ENCODE measurements around the gene CTNND2.
"Not testable (repeated sequence)": the region's sequence is repeated elsewhere in the genome, so short reads cannot be mapped to it uniquely, and the experiment has no call there.

The CTNND2 gene

DNA sequence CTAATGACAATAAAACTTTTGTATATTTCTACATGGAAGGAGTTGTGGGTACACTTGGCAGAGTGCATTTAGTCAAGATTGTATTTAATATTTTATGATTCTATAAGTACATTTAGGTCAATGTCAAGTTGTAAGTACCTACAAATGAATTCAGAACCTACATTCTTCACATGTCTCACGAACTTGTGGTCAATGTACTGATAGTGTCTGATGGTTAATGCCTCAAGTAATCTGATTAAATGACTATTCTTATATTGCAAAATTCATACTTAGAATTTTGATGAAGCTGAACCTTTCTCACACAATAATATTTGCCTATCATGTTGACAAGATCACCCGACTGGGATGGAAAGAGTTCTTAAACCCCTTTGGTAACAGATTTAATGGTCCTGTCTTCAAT, 444.5 kb downstream of the CTNND2 start:
- DNase-seq (ENCODE audit: low spot score), result no peak

DNA sequence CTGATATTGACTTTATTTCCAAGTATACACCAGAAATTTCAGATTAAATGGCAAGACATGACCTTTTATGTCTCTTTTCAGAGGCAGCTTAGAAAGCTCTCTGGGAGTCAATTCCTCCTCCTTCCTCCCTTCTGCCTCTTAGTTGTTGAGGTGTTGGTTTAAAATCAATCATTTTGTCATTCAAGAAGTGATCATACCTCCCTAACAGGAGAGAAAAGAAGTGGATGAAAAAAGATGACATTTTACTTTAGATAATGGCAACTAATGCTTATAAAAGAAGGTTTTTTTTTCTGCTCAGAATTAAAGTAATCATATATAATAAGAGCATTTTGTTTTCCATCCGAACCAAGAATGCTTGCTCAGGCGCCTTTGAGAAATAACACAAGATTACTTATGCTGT, 448.7 kb downstream of the CTNND2 start:
- DNase-seq (ENCODE audit: low spot score), result no peak

- no peak for DNase-seq (ENCODE audit: low spot score)
These were observed 451.4 kb downstream of the CTNND2 start for GRCh38 chr5:11452852-11453251.

DNA sequence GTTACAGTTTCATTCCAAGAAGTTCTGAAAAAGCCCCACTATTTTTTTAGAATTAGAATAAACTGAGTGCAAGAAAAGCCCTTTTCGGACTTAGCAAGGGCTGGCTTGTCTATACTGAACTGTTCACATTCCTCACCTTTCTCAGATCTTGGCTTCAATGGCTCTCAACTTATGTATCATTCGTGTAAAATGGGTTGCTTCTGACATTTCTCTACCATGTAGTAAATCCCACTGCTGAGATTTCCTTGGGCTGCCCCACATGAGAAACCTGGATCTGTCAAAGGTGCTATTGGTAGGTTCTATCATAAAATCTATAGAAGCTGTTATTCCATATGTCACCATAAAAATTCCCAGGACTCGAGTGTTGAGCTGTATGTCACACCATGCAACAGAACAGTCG, 454.3 kb downstream of the CTNND2 start:
- no peak for DNase-seq (ENCODE audit: low spot score)

GRCh38 chr5:11449217-11449616, 455.0 kb downstream of the CTNND2 start:
- no peak for DNase-seq (ENCODE audit: low spot score)

GRCh38 chr5:11443831-11444230, 460.4 kb downstream of the CTNND2 start:
- DNase-seq (ENCODE audit: low spot score), result no peak

- DNase-seq (ENCODE audit: low spot score), result no peak
These were observed 472.1 kb downstream of the CTNND2 start for GRCh38 chr5:11432116-11432515.

- no peak for DNase-seq (ENCODE audit: low spot score)
These were observed 475.0 kb downstream of the CTNND2 start for GRCh38 chr5:11429254-11429653.

- no peak for DNase-seq (ENCODE audit: low spot score)
These were observed 476.7 kb downstream of the CTNND2 start for GRCh38 chr5:11427569-11427968.

DNA sequence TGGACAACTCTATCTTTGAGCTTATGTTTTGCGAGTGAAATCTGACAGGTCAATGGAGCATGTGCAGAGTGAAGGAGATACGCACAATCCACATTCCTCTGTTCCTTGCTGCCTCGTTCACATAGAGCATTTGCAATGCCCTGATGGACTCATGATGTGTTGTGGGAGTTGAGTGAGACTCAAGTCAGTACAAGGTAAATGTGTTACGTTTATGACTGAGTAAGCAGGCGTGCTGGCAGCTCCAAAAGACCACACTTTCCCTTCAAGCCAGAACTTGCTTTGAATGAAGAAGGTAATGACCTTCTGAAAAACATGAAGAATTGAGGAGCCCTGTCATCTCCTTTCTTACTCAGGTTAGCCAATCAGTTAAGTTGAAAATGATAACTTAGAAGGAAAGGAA, 477.8 kb downstream of the CTNND2 start:
- DNase-seq (ENCODE audit: low spot score), result no peak

- no peak for DNase-seq (ENCODE audit: low spot score)
These were observed 481.9 kb downstream of the CTNND2 start for GRCh38 chr5:11422342-11422741.

GRCh38 chr5:11420969-11421368, 483.3 kb downstream of the CTNND2 start:
- no peak for DNase-seq (ENCODE audit: low spot score)

- DNase-seq (ENCODE audit: low spot score), result no peak
These were observed 488.5 kb downstream of the CTNND2 start for GRCh38 chr5:11415751-11416150.

- not testable (repeated sequence) for DNase-seq (ENCODE audit: low spot score)
These were observed 489.5 kb downstream of the CTNND2 start for GRCh38 chr5:11414732-11415131.

- no peak for DNase-seq (ENCODE audit: low spot score)
These were observed 492.6 kb downstream of the CTNND2 start for GRCh38 chr5:11411621-11412020.

DNA sequence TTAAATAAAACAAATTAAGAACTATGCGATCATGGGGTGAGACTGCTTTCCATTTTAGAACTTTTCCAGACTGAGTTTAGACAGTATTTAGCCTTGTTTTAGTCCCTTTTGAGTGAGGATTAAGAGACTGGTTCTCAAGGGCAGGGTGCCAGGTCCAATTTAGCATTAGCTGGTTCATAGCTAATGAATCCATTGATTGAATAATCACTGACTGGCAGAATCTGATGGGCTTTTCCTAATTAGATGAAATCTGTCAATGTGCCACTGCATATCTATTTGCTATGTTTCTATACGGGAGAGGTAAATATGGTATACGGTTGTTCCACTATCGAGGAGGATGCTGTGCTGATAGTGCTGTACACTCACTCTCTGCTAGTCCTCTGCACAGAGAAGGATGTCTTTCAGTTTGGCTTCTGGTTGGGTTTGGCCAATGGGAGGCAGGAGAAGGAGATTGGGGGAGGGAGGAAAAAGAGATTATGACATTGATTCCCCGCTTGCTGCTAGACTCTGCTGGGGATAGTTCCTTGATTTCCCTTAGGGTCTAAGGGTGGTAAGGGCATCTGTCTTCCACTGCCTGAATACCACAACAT, 496.6 kb downstream of the CTNND2 start:
- no peak for DNase-seq (ENCODE audit: low spot score)

DNA sequence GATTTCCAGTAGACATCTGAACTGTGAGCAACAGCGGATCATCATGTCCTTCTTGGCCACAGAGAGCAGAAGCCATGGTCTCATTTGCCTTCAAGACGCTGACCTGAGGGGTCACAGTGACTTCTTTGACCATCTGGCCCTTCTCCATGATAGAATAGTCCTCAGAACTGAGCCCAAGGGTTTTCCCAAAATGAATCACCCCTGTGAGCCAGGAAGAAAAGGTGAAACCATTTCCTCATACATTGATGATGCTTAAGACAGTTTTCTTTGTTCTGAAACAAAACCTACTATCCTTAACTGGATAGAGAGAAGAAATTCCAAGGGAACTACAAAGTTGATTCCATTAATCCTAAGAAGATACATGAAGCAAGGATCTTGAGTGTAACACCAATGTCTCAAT, 503.9 kb downstream of the CTNND2 start:
- DNase-seq (ENCODE audit: low spot score), result no peak

- no peak for DNase-seq (ENCODE audit: low spot score)
These were observed 505.5 kb downstream of the CTNND2 start for GRCh38 chr5:11398728-11399127.

DNA sequence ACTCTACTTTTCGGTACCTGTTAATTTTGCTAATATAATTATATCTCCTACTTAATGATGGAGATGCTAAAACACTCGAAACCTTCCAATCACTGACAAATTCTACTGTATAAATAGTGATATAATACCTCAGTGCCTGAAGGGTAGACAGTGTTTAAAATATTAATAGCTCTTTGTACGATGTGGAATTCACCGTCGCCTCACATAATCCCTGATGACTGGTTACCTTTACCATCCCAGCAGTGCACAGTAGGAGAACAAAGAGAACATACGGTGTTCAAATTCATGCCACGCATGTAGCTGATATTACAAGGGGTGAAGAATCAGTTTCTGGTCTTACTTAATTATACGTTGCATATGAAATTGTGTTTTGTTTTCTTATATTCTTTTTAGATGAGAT, 506.7 kb downstream of the CTNND2 start:
- no peak for DNase-seq (ENCODE audit: low spot score)

- no peak for DNase-seq (ENCODE audit: low spot score)
These were observed 507.3 kb downstream of the CTNND2 start for GRCh38 chr5:11396917-11397316.

DNA sequence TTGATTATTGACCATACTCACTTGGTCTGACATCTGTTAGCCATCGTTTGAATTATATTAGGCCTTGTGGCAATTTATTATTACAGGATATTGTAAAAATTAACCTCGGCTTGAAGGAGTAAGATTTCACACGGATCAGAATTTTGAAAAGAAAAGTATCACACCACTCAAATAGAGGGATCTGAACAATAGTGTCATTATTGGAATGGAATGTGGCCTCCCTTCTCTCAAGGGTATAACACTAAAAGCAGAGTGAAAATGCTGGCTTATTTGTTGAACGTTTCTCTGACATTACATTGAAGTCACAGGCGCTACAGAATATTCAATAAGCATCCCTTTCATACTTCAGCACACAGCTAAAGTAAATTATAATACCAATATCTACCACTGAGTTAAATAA, 509.3 kb downstream of the CTNND2 start:
- no peak for DNase-seq (ENCODE audit: low spot score)

DNA sequence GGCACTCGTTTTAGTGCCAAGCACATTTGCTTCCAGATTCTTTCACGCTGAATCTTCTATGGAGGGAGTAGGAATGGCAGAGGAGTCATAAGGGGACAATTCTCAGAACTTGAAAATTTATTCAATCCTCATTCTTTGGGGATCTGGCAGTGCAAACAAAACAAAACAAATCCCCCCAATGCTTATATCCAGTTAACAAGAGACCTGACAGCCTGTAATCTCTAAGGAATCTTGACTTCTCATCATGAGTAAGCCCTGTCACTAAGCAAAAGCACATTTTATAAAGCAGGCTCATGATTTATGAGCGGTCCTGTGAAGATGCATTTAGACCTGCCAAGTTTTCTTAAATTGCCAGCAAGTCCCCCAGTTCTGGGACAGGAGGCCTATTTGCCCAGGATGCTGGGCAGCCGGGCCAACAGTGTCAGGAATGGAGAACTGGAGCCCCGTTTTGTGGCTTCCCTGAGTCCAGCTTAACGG, 513.9 kb downstream of the CTNND2 start:
- DNase-seq (ENCODE audit: low spot score), result no peak

- DNase-seq (ENCODE audit: low spot score), result no peak
These were observed 516.9 kb downstream of the CTNND2 start for GRCh38 chr5:11387382-11387781.

GRCh38 chr5:11386398-11386797, 517.8 kb downstream of the CTNND2 start:
- no peak for DNase-seq (ENCODE audit: low spot score)

GRCh38 chr5:11385901-11386293, 518.3 kb downstream of the CTNND2 start:
- no peak for DNase-seq (ENCODE audit: low spot score)
